HCT116 (cell line): ENCODE data around the gene ALDH1A1. TPM values are rescaled to one million over a fixed set of nuclear protein-coding genes. Genes with fewer than 3 reads are reported as not detected.

ENCODE experiments used
- ATAC-seq: fragments of 200-7000 bp; cut with Tn5 transposase; 2 replicates; pipeline ENCODE4 v1.9.1; 2020; ENCODE audit warnings: mild to moderate bottlenecking, moderate library complexity
- BruUV-seq: library from RNA; stranded (reverse); fragments of 400-500 nt; replicated peaks from 2 replicates; lab custom pipeline; 2021; lab: Mats Ljungman, UMichigan
- CTCF ChIA-PET: fragments of 300-600 bp; sonication (Branson Sonifier 250); formaldehyde crosslinking; loops from one replicate; lab custom pipeline; 2021; ENCODE audit warnings: antibody characterized with exemption; lab: Charles Lee
- POLR2A ChIA-PET: fragments of 300-600, 350-600 bp; sonication (Branson Sonifier 250); formaldehyde crosslinking; loops from one replicate; lab custom pipeline; 2021; ENCODE audit warnings: antibody characterized with exemption; lab: Charles Lee
- RAD21 ChIA-PET, 2 experiments: fragments of 300-600 bp; sonication (Branson Sonifier 250); formaldehyde crosslinking; loops; one replicate each; lab custom pipeline; 2023; ENCODE audit warnings: low total read pairs in 2 of 2; ENCODE audit not compliant: uncharacterized antibody in 2 of 2, unreplicated experiment in 2 of 2, low non-redundant PET in 1 of 2; lab: Charles Lee
- DNase-seq: peaks from one replicate; pipeline ENCODE4 v3.0.0-alpha.2; 2010; ENCODE audit warnings: low read depth, low spot score
- H2AFZ ChIP-seq: fragments of 200-600 bp; shearing (Covaris generic), sonication (generic); 2 replicates; pipeline ENCODE4 v1.6.1; 2017; ENCODE audit warnings: low read depth, mixed run types, mixed read lengths, antibody characterized with exemption, low read length; ENCODE audit not compliant: poor library complexity, severe bottlenecking
- H3K27ac ChIP-seq: 2 replicates; pipeline ENCODE4 v1.5.1; 2012; ENCODE audit warnings: low read depth, low read length
- H3K27me3 ChIP-seq: fragments of 200-600 bp; sonication (generic); 2 replicates; pipeline ENCODE4 v1.6.1; 2016; ENCODE audit warnings: mixed run types, low read length, mixed read lengths; ENCODE audit not compliant: insufficient read depth
- H3K36me3 ChIP-seq, 2 experiments: fragments of 200-500 bp in 1 of 2; fragments of 200-600 bp in 1 of 2; sonication (Bioruptor generic) in 1 of 2; sonication (generic) in 1 of 2; 2 replicates each; pipeline versions ENCODE4 v1.5.1 to v1.6.1; 2014 to 2016; ENCODE audit warnings: low read length in 2 of 2, inconsistent platforms in 1 of 2, mixed read lengths in 1 of 2, mixed run types in 1 of 2; ENCODE audit not compliant: insufficient read depth in 2 of 2, control insufficient read depth in 1 of 2
- H3K4me1 ChIP-seq, 2 experiments: fragments of 200-600 bp in 1 of 2; sonication (generic) in 1 of 2; 2 replicates each; pipeline versions ENCODE4 v1.5.1 to v1.6.1; 2012 to 2017; ENCODE audit warnings: low read length in 2 of 2, inconsistent platforms in 1 of 2, mild to moderate bottlenecking in 1 of 2, mixed read lengths in 1 of 2, mixed run types in 1 of 2, moderate library complexity in 1 of 2; ENCODE audit not compliant: insufficient read depth in 2 of 2, control insufficient read depth in 1 of 2
- H3K4me2 ChIP-seq: fragments of 200-600 bp; sonication (generic); 2 replicates; pipeline ENCODE4 v1.6.1; 2017; ENCODE audit warnings: mixed run types, low read length, mixed read lengths
- H3K4me3 ChIP-seq, 2 experiments: fragments of 200-600 bp in 1 of 2; sonication (generic) in 1 of 2; replicated peaks in 1 of 2; 2 replicates each; pipeline ENCODE4 v1.5.1; 2011 to 2016; ENCODE audit warnings: low read length in 2 of 2, control low read depth in 1 of 2, low read depth in 1 of 2, mild to moderate bottlenecking in 1 of 2, mixed read lengths in 1 of 2, mixed run types in 1 of 2
- H3K79me2 ChIP-seq: fragments of 200-600 bp; sonication (generic); 2 replicates; pipeline ENCODE4 v1.6.1; 2017; ENCODE audit warnings: mild to moderate bottlenecking, mixed run types, low read length, moderate library complexity, mixed read lengths; ENCODE audit not compliant: insufficient read depth
- H3K9ac ChIP-seq: fragments of 200-600 bp; sonication (generic); 2 replicates; pipeline ENCODE4 v1.6.1; 2016; ENCODE audit warnings: low read length, mixed read lengths
- H3K9me2 ChIP-seq: fragments of 200-600 bp; sonication (generic), shearing (Covaris generic); 2 replicates; pipeline ENCODE4 v1.6.1; 2017; ENCODE audit warnings: mixed run types, mild to moderate bottlenecking, moderate library complexity; ENCODE audit not compliant: insufficient read depth
- H3K9me3 ChIP-seq, 2 experiments: fragments of 200-500 bp in 1 of 2; fragments of 200-600 bp in 1 of 2; sonication (Bioruptor generic) in 1 of 2; sonication (generic) in 1 of 2; 2 replicates each; pipeline ENCODE4 v1.6.1; 2014 to 2017; ENCODE audit warnings: low read length in 2 of 2, mixed read lengths in 2 of 2, inconsistent platforms in 1 of 2, low read depth in 1 of 2, mild to moderate bottlenecking in 1 of 2, mixed run types in 1 of 2, moderate library complexity in 1 of 2; ENCODE audit not compliant: control insufficient read depth in 1 of 2, insufficient read depth in 1 of 2
- H4K20me1 ChIP-seq: fragments of 200-600 bp; sonication (generic), shearing (Covaris generic); 2 replicates; pipeline ENCODE4 v1.6.1; 2017; ENCODE audit warnings: mixed run types, mild to moderate bottlenecking, moderate library complexity; ENCODE audit not compliant: insufficient read depth
- ATF3 ChIP-seq: IDR thresholded peaks from 2 replicates; pipeline ENCODE4 v1.6.1; 2012
- CTCF ChIP-seq, 3 experiments: fragments of 200-600 bp in 1 of 3; sonication (generic) in 1 of 3; IDR thresholded peaks in 2 of 3; conservative IDR thresholded peaks in 1 of 3; 2 replicates each; pipeline ENCODE4 v1.5.1; 2012 to 2017; ENCODE audit warnings: low read depth in 2 of 3, low read length in 2 of 3, antibody characterized with exemption in 1 of 3, borderline replicate concordance in 1 of 3, control low read depth in 1 of 3, mild to moderate bottlenecking in 1 of 3, mixed read lengths in 1 of 3, mixed run types in 1 of 3, moderate library complexity in 1 of 3; ENCODE audit not compliant: insufficient read depth in 1 of 3
- EGR1 ChIP-seq: IDR thresholded peaks from 2 replicates; pipeline ENCODE4 v1.6.1; 2012; ENCODE audit warnings: low read depth
- ELF1 ChIP-seq: IDR thresholded peaks from 2 replicates; pipeline ENCODE4 v1.6.1; 2012; ENCODE audit warnings: low read depth, borderline replicate concordance
- EZH2 ChIP-seq: fragments of 200-600 bp; sonication (generic); IDR thresholded peaks from 2 replicates; pipeline ENCODE4 v1.6.1; 2017; ENCODE audit warnings: antibody characterized with exemption, mixed run types
- EZH2phosphoT487 ChIP-seq: fragments of 200-600 bp; IDR thresholded peaks from 2 replicates; pipeline ENCODE4 v1.6.1; 2018; ENCODE audit warnings: antibody characterized with exemption, borderline replicate concordance
- FOSL1 ChIP-seq: IDR thresholded peaks from 2 replicates; pipeline ENCODE4 v1.6.1; 2012; ENCODE audit warnings: low read depth
- POLR2AphosphoS5 ChIP-seq: IDR thresholded peaks from 2 replicates; pipeline ENCODE4 v1.6.1; 2011; ENCODE audit warnings: mild to moderate bottlenecking, low read depth, low read length, moderate library complexity
- RAD21 ChIP-seq: IDR thresholded peaks from 2 replicates; pipeline ENCODE4 v1.6.1; 2012; ENCODE audit warnings: low read depth, mild to moderate bottlenecking
- SIN3A ChIP-seq: IDR thresholded peaks from 2 replicates; pipeline ENCODE4 v1.6.1; 2012; ENCODE audit warnings: low read depth
- SP1 ChIP-seq: IDR thresholded peaks from 2 replicates; pipeline ENCODE4 v1.6.1; 2012; ENCODE audit warnings: low read depth
- SRF ChIP-seq: IDR thresholded peaks from 2 replicates; pipeline ENCODE4 v1.6.1; 2012; ENCODE audit warnings: low read depth
- YY1 ChIP-seq: IDR thresholded peaks from 2 replicates; pipeline ENCODE4 v1.6.1; 2011; ENCODE audit warnings: low read length, low read depth, moderate library complexity, mild to moderate bottlenecking; ENCODE audit not compliant: insufficient replicate concordance; ENCODE audit errors: extremely low read depth
- ZFX ChIP-seq: fragments of 450-650 bp; IDR thresholded peaks from 2 replicates; pipeline ENCODE4 v1.6.1; 2017
- intact Hi-C: fragments of 100-400 bp; cut with micrococcal nuclease; formaldehyde crosslinking; loops from 2 replicates; pipeline ENCODE4 v1.10.0; 2022
- total RNA-seq: library from RNA; stranded (reverse); gene quantifications from one replicate; pipeline ENCODE4 v1.2.1, GENCODE V29; 2021; ENCODE audit not compliant: unreplicated experiment

Gene ALDH1A1
- total RNA-seq, 1 experiment from 2014 or later, result 0.44 TPM

GRCh38 chr9:72857624-72857996, 95.2 kb downstream of the ALDH1A1 start:
- Histone ChIP-seq H3K9me3 (no peaks in the 10 kb centered on the region), H2AFZ (peak overlapping the region; percentile 92), H3K27ac (no peak overlapping the region), H3K4me3 (no peak overlapping the region), H4K20me1 (no peaks in the 10 kb centered on the region), H3K79me2 (no peaks in the 10 kb centered on the region), H3K4me1 (peaks cover 8 to 21% of the 10 kb centered on the region in 2 experiments; a peak in 3 of 4 replicates), H3K36me3 (no peaks in the 10 kb centered on the region), H3K9ac (no peak overlapping the region), H3K4me2 (peak overlapping the region; percentile 11), H3K27me3 (no peaks in the 10 kb centered on the region), H3K9me2 (no peaks in the 10 kb centered on the region)
- CTCF ChIA-PET, result interaction anchor here (0.6 to 4.6 kb wide), 28 partner anchors 8 to 818 kb away, joined by 3 to 46 read pairs (median 4); no protein-coding TSS in a partner anchor
- TF ChIP-seq SP1, result no peak
- TF ChIP-seq POLR2AphosphoS5, result no peak
- no peak for TF ChIP-seq SRF
- TF ChIP-seq EGR1, result no peak
- peak; percentile 13; the same call in 1 of the 2 replicates for ATAC-seq
- DNase-seq, result no peak
- BruUV-seq, result no TSS peak
- POLR2A ChIA-PET, result interaction anchor here (1.3 to 1.6 kb wide), 2 partner anchors 319 to 946 kb away, joined by 3 read pairs; partner anchors contain the start of genes ABHD17B and C9orf85
- RAD21 ChIA-PET, result interaction anchor here (1.0 to 1.7 kb wide), 3 partner anchors 14 to 343 kb away, joined by 3 to 7 read pairs (median 3); no protein-coding TSS in a partner anchor
- intact Hi-C loops, result loop anchor here (2.0 to 5.0 kb wide), 4 partner anchors 165 to 340 kb away; no protein-coding TSS in a partner anchor

- H3K36me3 ChIP-seq, result no peaks in the 10 kb centered on the region
- intact Hi-C loops, result loop anchor here (2.0 to 5.0 kb wide), 4 partner anchors 165 to 340 kb away; no protein-coding TSS in a partner anchor
- BruUV-seq, result no TSS peak
- CTCF ChIA-PET, result interaction anchor here (0.6 to 4.6 kb wide), 27 partner anchors 9 to 818 kb away, joined by 3 to 46 read pairs (median 4); no protein-coding TSS in a partner anchor
- no peaks in the 10 kb centered on the region for H4K20me1 ChIP-seq
- no peak overlapping the region for H3K27ac ChIP-seq
- no peak overlapping the region for H3K4me3 ChIP-seq
- peak overlapping the region; percentile 26; the same call in 1 of the 2 replicates for H3K4me2 ChIP-seq
- ATAC-seq (peak; percentile 79), DNase-seq (peak; percentile 65)
- POLR2A ChIA-PET, result interaction anchor here (0.8 to 1.6 kb wide), 2 partner anchors 343 to 946 kb away, joined by 3 read pairs; partner anchors contain the start of genes ABHD17B and C9orf85
- no peaks in the 10 kb centered on the region for H3K27me3 ChIP-seq
- peaks cover 8 to 21% of the 10 kb centered on the region in 2 experiments; a peak in 3 of 4 replicates for H3K4me1 ChIP-seq
- no peaks in the 10 kb centered on the region for H3K9me2 ChIP-seq
- RAD21 ChIA-PET, result interaction anchor here (1.0 to 1.7 kb wide), 3 partner anchors 15 to 343 kb away, joined by 3 to 7 read pairs (median 3); no protein-coding TSS in a partner anchor
- no peaks in the 10 kb centered on the region for H3K79me2 ChIP-seq
- H2AFZ ChIP-seq, result peak overlapping the region; percentile 92
- no peaks in the 10 kb centered on the region for H3K9me3 ChIP-seq
- H3K9ac ChIP-seq, result no peak overlapping the region
- peak; percentile 60 to 81 (median 68); a peak in 5 of 6 replicates for TF ChIP-seq CTCF (IDR thresholded peaks at IDR 0.05 in 2 of 3, conservative IDR thresholded peaks at IDR 0.05 in 1 of 3; ENCODE audit: borderline replicate concordance in 1 of 3, insufficient read depth in 1 of 3, low read depth in 2 of 3, low read length in 2 of 3)
- no peak for TF ChIP-seq POLR2AphosphoS5
- TF ChIP-seq SIN3A, result no peak
- TF ChIP-seq SP1, result no peak
- TF ChIP-seq ZFX, result no peak
- no peak for TF ChIP-seq ATF3
- no peak for TF ChIP-seq EZH2phosphoT487
- TF ChIP-seq EGR1, result no peak
- TF ChIP-seq ELF1, result no peak
- no peak for TF ChIP-seq FOSL1
- TF ChIP-seq EZH2, result no peak
- TF ChIP-seq YY1, result no peak
- peak; percentile 65 for TF ChIP-seq RAD21
Observed at GRCh38 chr9:72856972-72857623, 95.8 kb downstream of the ALDH1A1 start.
